ENCODE measurements around the gene ZSCAN21.
"Not testable (repeated sequence)": the region's sequence is repeated elsewhere in the genome, so short reads cannot be mapped to it uniquely, and the experiment has no call there.

DNA sequence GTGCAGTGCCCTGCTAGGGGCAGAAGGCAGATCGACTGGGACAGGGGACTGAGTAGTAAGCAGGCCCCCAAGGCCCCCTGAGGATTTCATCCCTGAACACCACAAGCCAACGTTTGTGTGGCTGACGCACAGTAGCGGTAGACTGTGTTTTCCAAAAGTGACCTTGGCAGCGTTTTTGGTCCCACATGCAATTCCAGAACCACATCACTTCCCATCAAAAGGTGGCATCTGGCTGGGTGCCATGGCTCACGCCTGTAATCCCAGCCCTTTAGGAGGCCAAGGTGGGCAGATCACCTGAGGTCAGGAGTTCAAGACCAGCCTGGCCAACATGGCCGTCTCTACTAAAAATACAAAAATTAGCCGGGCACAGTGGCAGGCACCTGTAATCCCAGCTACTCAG is 39.6 kb upstream of the ZSCAN21 start:
- TF ChIP-seq, protein P1, sequence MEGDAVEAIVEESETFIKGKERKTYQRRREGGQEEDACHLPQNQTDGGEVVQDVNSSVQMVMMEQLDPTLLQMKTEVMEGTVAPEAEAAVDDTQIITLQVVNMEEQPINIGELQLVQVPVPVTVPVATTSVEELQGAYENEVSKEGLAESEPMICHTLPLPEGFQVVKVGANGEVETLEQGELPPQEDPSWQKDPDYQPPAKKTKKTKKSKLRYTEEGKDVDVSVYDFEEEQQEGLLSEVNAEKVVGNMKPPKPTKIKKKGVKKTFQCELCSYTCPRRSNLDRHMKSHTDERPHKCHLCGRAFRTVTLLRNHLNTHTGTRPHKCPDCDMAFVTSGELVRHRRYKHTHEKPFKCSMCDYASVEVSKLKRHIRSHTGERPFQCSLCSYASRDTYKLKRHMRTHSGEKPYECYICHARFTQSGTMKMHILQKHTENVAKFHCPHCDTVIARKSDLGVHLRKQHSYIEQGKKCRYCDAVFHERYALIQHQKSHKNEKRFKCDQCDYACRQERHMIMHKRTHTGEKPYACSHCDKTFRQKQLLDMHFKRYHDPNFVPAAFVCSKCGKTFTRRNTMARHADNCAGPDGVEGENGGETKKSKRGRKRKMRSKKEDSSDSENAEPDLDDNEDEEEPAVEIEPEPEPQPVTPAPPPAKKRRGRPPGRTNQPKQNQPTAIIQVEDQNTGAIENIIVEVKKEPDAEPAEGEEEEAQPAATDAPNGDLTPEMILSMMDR (conservative IDR thresholded peaks at IDR 0.05; ENCODE audit: low read length), result not testable (repeated sequence)
- TF ChIP-seq EZH2phosphoT487 (IDR thresholded peaks at IDR 0.05; ENCODE audit: borderline replicate concordance, low read depth, low read length), result not testable (repeated sequence)
